ENCODE data around the gene TRAF3IP1. TPM values are rescaled to one million over a fixed set of nuclear protein-coding genes. Genes with fewer than 3 reads are reported as not detected.

The TRAF3IP1 gene
- total and polyA plus RNA-seq, 2 of the 13 experiments (the other 11 are each of a cell fraction or from before 2014, with no cell fraction given), result 4.1 to 12.9 TPM

- peak; percentile 40; the same call in 1 of the 2 replicates for TF ChIP-seq ZNF709 (CRISPR knock-in tag; IDR thresholded peaks at IDR 0.05)
- peak; percentile 81 for TF ChIP-seq ZNF576 (CRISPR knock-in tag; IDR thresholded peaks at IDR 0.05)
- TF ChIP-seq ZNF143 (CRISPR knock-in tag; IDR thresholded peaks at IDR 0.05), result 0 out of 2 replicates have a peak, but pooled peaks have one; percentile 2
- 0 out of 2 replicates have a peak, but pooled peaks have one; percentile 2 for TF ChIP-seq HOMEZ (CRISPR knock-in tag; IDR thresholded peaks at IDR 0.05; ENCODE audit: low read depth)
- peak; percentile 15; the same call in 1 of the 2 replicates for TF ChIP-seq ZNF747 (CRISPR knock-in tag; IDR thresholded peaks at IDR 0.05; ENCODE audit: borderline replicate concordance)
- TF ChIP-seq TBL1XR1 (IDR thresholded peaks at IDR 0.05; ENCODE audit: borderline replicate concordance, low read length, partially characterized antibody), result peak; percentile 77
- peak; percentile 91 for TF ChIP-seq FUBP1 (CRISPR knock-in tag; IDR thresholded peaks at IDR 0.05; ENCODE audit: borderline replicate concordance)
- TF ChIP-seq ZNF546 (CRISPR knock-in tag; conservative IDR thresholded peaks at IDR 0.05), result peak; percentile 86; the same call in 1 of the 2 replicates
- peak; percentile 45; the same call in 1 of the 2 replicates for TF ChIP-seq SIN3A (IDR thresholded peaks at IDR 0.05; ENCODE audit: borderline replicate concordance, low read depth, low read length)
- TF ChIP-seq ZNF552 (CRISPR knock-in tag; IDR thresholded peaks at IDR 0.05; ENCODE audit: borderline replicate concordance), result 0 out of 2 replicates have a peak, but pooled peaks have one; percentile 41
- no peak for TF ChIP-seq FOXJ3 (CRISPR knock-in tag; IDR thresholded peaks at IDR 0.05; ENCODE audit: borderline replicate concordance)
- TF ChIP-seq POLR2A (IDR thresholded peaks at IDR 0.05; ENCODE audit: insufficient read depth in 1 of 2, low read depth in 2 of 2, low read length in 2 of 2), result peak in 1 of 2 experiments; percentile 88; a peak in 2 of 4 replicates
- TF ChIP-seq ZNF430 (CRISPR knock-in tag; IDR thresholded peaks at IDR 0.05), result 0 out of 2 replicates have a peak, but pooled peaks have one; percentile 28
- peak; percentile 90 for TF ChIP-seq POLR2AphosphoS2 (IDR thresholded peaks at IDR 0.05; ENCODE audit: low read depth, low read length)
- peak; percentile 25; the same call in 1 of the 2 replicates for TF ChIP-seq ZNF597 (CRISPR knock-in tag; IDR thresholded peaks at IDR 0.05)
- peak; percentile 55; the same call in 1 of the 2 replicates for TF ChIP-seq ZBTB39 (CRISPR knock-in tag; IDR thresholded peaks at IDR 0.05)
- TF ChIP-seq CAMTA2 (CRISPR knock-in tag; IDR thresholded peaks at IDR 0.05; ENCODE audit: borderline replicate concordance), result peak; percentile 71; the same call in 1 of the 2 replicates
- peak; percentile 57; the same call in 1 of the 2 replicates for TF ChIP-seq KDM5A (IDR thresholded peaks at IDR 0.05; ENCODE audit: borderline replicate concordance, low read length)
Measured at GRCh38 chr2:238287737-238288649, 32.3 kb upstream of the TRAF3IP1 start, which contains the start of gene PER2 (continued).
